Esophagus squamous epithelium (tissue), 5 donors: Measurements from ENCODE around the gene SYT9. TPM values are rescaled to one million over a fixed set of nuclear protein-coding genes. Genes with fewer than 3 reads are reported as not detected.

Source experiments
- DNase-seq: peaks from one replicate; lab custom pipeline; 2025; lab: John Stamatoyannopoulos, UW
- H3K27ac ChIP-seq, 4 donors: fragments of 200-600 bp; sonication (generic); one replicate each; pipeline ENCODE4 v1.5.1; 2016 to 2019; ENCODE audit warnings: mild to moderate bottlenecking in 1 of 4
- H3K27me3 ChIP-seq, 4 donors: fragments of 200-600 bp; sonication (generic); 1 replicate in 3 of 4; 2 replicates in 1 of 4; pipeline versions ENCODE4 v1.5.1 to v1.6.0; 2017 to 2021; ENCODE audit warnings: antibody characterized with exemption in 1 of 4
- H3K36me3 ChIP-seq, 3 donors: fragments of 200-600 bp; sonication (generic); one replicate each; pipeline ENCODE4 v1.5.1; 2016 to 2019
- H3K4me1 ChIP-seq, 3 donors: fragments of 200-600 bp; sonication (generic); one replicate each; pipeline ENCODE4 v1.5.1; 2017 to 2019
- H3K4me3 ChIP-seq, 4 donors: fragments of 200-600 bp; sonication (generic); 1 replicate in 3 of 4; 2 replicates in 1 of 4; pipeline ENCODE4 v1.5.1; 2016 to 2019; ENCODE audit warnings: mild to moderate bottlenecking in 2 of 4, moderate library complexity in 1 of 4
- H3K9me3 ChIP-seq, 3 donors: fragments of 200-600 bp; sonication (generic); one replicate each; pipeline ENCODE4 v1.5.1; 2016 to 2019
- POLR2A ChIP-seq, 4 donors: fragments of 450-650 bp; IDR thresholded peaks; one replicate each; pipeline ENCODE4 v1.6.1; 2017; ENCODE audit warnings: antibody characterized with exemption in 4 of 4, mild to moderate bottlenecking in 4 of 4, moderate library complexity in 3 of 4
- WGBS, 2 donors: methylation state at CpG; one replicate each; pipeline ENCODE4 v1.1.5; 2018; 5-methylcytosine and 5-hydroxymethylcytosine counted together
- intact Hi-C: fragments of 100-400 bp; cut with DNase I; formaldehyde crosslinking; loops from one replicate; pipeline ENCODE4 v1.15.0; 2022
- total RNA-seq, 4 donors: library from RNA; depleted of rRNA; stranded (reverse); fragments of >200 nt; gene quantifications; one replicate each; pipeline ENCODE4 v1.1.0, GENCODE V29; 2016
- TF ChIP-seq, protein P1 (sequence below), 6 experiments: fragments of 450-650 bp in 4 of 6; fragments of 200-600 bp in 2 of 6; sonication (generic) in 2 of 6; IDR thresholded peaks; one replicate each; pipeline ENCODE4 v1.5.1; 2016 to 2019; ENCODE audit warnings: antibody characterized with exemption in 6 of 6, mild to moderate bottlenecking in 4 of 6, moderate library complexity in 4 of 6
- donor health status: DM: yes; HTN: yes; CAD: no.

Gene SYT9
- total RNA-seq, 4 donors from 2014 or later: 0.19 TPM; not detected in 3

DNA sequence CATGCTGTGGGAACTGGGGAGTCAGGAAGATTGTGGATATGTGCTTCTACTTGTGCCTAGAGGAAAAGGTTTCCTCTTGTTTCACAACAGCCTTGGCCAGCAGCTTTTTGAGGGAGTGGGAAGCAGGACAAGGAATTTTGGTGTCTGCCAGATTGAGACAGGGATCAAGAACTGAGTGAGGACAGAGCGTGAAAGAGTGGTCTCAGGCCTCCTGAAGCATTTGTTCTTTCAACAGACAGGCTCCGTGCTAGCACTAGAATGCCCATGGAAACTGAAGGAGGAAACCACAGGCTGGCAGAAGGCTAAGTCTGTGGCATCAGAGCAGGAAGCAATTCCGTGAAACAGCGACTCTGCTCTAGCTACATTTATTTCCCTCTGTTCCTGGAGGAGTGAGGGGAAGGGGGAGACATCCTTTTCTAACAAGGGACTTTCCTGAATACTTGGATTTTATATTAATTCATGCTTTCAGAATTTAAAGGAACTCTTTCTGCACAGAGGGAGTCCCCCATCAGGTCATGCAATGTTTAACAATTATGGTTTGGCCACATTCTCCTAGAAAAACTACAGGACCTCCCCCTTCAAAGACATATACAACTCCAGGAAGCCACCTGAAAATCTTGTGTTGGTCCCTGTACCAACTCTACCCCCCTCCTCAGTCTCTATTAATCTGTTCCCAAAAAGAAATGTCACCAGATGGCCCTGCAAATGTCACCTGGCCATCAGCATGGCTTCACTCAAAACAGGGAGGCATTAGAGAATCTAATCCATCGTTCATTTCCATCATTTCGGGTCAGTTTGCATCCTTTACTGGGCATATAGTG is 96.1 kb downstream of the SYT9 start:
- TF ChIP-seq, protein P1, sequence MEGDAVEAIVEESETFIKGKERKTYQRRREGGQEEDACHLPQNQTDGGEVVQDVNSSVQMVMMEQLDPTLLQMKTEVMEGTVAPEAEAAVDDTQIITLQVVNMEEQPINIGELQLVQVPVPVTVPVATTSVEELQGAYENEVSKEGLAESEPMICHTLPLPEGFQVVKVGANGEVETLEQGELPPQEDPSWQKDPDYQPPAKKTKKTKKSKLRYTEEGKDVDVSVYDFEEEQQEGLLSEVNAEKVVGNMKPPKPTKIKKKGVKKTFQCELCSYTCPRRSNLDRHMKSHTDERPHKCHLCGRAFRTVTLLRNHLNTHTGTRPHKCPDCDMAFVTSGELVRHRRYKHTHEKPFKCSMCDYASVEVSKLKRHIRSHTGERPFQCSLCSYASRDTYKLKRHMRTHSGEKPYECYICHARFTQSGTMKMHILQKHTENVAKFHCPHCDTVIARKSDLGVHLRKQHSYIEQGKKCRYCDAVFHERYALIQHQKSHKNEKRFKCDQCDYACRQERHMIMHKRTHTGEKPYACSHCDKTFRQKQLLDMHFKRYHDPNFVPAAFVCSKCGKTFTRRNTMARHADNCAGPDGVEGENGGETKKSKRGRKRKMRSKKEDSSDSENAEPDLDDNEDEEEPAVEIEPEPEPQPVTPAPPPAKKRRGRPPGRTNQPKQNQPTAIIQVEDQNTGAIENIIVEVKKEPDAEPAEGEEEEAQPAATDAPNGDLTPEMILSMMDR (IDR thresholded peaks at IDR 0.05): no peak
- no peak for TF ChIP-seq POLR2A (IDR thresholded peaks at IDR 0.05)
- no peak for DNase-seq
- Histone ChIP-seq H3K36me3 (no peaks in the 10 kb centered on the region), H3K4me1 (no peaks in the 10 kb centered on the region), H3K4me3 (no peak overlapping the region), H3K9me3 (no peaks in the 10 kb centered on the region), H3K27ac (no peak overlapping the region), H3K27me3 (peaks cover 0 to 4% (median 0%) of the 10 kb centered on the region in 4 donors)
- intact Hi-C loops: no loop called here
- WGBS, 2 donors: 58 to 63% methylated on average over 6 of the region's 6 CpGs

DNA sequence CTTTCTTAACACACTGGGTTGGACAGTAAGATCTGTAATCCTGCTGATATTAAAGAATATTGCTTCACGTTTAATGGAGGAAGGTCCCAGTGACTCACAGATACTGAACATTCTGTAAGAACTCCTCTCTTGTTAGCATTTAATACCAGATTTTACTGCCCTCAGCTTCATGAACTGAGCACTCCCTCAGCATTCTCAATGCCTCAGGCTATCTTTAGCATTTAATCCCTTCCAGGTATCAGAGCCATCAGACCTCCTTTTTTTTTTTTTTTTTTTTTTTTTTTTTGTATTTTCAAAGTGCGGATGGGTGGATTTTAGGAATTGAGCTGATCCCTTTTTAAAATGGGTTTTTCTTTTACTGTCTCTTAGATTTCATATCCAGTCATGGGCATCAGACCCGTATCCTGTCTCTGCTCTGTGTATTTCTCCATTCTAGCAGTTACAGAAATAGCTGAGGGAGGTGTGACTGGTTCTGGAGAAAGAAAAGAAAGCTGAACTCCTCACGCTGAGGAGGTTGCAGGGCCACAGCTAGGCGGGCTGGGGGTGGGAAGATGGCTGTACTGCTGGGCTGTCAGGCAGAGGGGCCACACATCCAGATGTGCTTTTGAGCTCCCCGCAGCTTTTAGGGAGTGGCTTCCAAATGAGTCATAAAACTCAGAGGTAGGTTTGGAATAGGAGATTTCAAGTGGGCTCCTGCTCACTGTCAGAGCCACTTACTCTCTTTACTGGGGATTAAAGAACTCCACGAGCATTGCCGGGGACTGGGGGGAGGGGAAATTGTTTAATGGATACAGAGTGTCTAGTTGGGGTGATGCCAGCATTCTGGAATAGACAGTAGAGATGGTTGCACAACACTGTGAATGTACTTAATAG is 97.0 kb downstream of the SYT9 start:
- no peaks in the 10 kb centered on the region for H3K9me3 ChIP-seq
- no peak for TF ChIP-seq POLR2A (IDR thresholded peaks at IDR 0.05)
- TF ChIP-seq, protein P1 (IDR thresholded peaks at IDR 0.05): no peak
- no peaks in the 10 kb centered on the region for H3K36me3 ChIP-seq
- 24 to 27% methylated on average over 7 of the region's 8 CpGs for WGBS, 2 donors
- intact Hi-C loops: no loop called here
- no peak for DNase-seq
- peaks cover 0 to 4% (median 0%) of the 10 kb centered on the region in 4 donors for H3K27me3 ChIP-seq
- no peak overlapping the region for H3K4me3 ChIP-seq
- H3K4me1 ChIP-seq: no peaks in the 10 kb centered on the region
- H3K27ac ChIP-seq: no peak overlapping the region

DNA sequence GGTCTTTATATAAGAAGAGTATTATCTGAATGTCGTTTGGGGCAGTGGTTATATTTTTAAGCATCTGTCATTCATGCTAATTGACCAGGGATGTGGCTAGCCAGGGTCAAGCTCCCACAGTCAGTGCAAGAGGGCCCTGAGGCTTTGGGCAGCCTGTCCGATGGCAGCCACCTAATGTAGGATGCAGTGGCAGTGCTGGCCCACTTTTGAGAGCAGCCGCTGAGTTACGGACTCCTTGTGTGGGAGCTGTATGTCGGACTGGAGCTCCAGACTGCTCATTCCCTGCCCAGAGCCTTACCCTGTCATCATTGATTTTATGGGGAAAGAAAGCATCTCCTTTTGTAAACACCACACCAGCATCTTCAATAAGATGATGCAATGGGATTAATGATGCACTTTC is 99.5 kb downstream of the SYT9 start:
- peaks cover 0 to 1% (median 0%) of the 10 kb centered on the region in 4 donors for H3K27me3 ChIP-seq
- no peaks in the 10 kb centered on the region for H3K36me3 ChIP-seq
- DNase-seq: no peak
- no peak overlapping the region for H3K27ac ChIP-seq
- no peak overlapping the region for H3K4me3 ChIP-seq
- H3K4me1 ChIP-seq: no peaks in the 10 kb centered on the region
- intact Hi-C loops: no loop called here
- TF ChIP-seq, protein P1 (IDR thresholded peaks at IDR 0.05): no peak
- no peak for TF ChIP-seq POLR2A (IDR thresholded peaks at IDR 0.05)
- WGBS, 2 donors: 67 to 87% methylated on average over 5 of the region's 5 CpGs
- H3K9me3 ChIP-seq: no peaks in the 10 kb centered on the region

DNA sequence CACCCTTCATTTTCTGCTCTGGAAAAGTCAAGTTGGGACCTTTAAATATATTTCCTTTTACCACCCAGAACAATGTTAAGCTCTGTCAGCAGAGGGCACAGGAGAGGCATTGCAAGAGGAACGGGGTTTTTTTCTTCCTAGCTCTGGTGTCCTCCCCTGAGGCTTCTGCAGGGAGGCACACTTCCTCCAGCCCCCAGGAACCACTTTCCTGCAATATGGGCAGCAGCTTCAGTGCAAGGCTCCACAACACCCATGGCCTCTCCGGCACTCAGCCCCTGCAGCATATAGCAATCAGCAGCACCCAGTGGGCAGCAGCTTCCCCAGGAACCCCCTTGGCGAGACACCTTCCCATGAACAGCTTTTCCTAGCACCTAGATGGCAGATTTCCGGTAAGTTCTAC is 101.4 kb downstream of the SYT9 start:
- H3K36me3 ChIP-seq: no peaks in the 10 kb centered on the region
- no peak overlapping the region for H3K4me3 ChIP-seq
- no peak for DNase-seq
- H3K9me3 ChIP-seq: no peaks in the 10 kb centered on the region
- H3K27ac ChIP-seq: no peak overlapping the region
- no peaks in the 10 kb centered on the region for H3K4me1 ChIP-seq
- H3K27me3 ChIP-seq: no peaks in the 10 kb centered on the region
- intact Hi-C loops: no loop called here
- TF ChIP-seq, protein P1 (IDR thresholded peaks at IDR 0.05): peak in 5 of 6 experiments; percentile 5 to 45 (median 35)
- no peak for TF ChIP-seq POLR2A (IDR thresholded peaks at IDR 0.05)
- 41 to 61% methylated on average over 4 of the region's 4 CpGs for WGBS, 2 donors

DNA sequence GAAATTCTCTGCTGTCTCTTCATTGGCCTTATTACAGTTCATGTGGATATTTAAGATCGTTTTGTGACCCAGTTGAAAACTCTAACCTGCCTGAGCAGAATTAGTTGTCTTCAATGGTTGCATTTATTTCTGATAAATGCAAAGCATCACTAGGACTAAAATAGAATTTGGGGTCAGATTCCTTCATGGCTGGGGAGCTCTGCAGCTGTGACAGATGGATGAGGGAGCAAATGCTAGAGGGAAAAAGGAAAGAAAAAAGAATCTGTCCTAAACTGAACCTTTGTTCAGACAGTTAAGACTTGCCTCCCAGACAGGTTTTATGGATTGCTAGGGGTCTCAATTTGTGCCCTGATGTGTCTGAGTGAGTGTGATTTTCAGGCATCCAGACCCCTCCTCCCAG is 113.0 kb downstream of the SYT9 start:
- Histone ChIP-seq H3K4me1 (no peaks in the 10 kb centered on the region), H3K9me3 (no peaks in the 10 kb centered on the region), H3K27ac (no peak overlapping the region), H3K36me3 (no peaks in the 10 kb centered on the region), H3K4me3 (no peak overlapping the region), H3K27me3 (no peaks in the 10 kb centered on the region)
- TF ChIP-seq, protein P1 (IDR thresholded peaks at IDR 0.05): no peak
- TF ChIP-seq POLR2A (IDR thresholded peaks at IDR 0.05): no peak
- 46 to 56% methylated on average over 1 of the region's 1 CpG for WGBS, 2 donors
- DNase-seq: no peak
- intact Hi-C loops: no loop called here
